Sigmoid colon (tissue), 7 donors: ENCODE data around the gene VPS52. TPM values are rescaled to one million over a fixed set of nuclear protein-coding genes. Genes with fewer than 3 reads are reported as not detected.
A peak's percentile ranks its signal among the peaks of the same experiment; 100 is the strongest.
"Not testable (repeated sequence)": the region's sequence is repeated elsewhere in the genome, so short reads cannot be mapped to it uniquely, and the experiment has no call there.

Experiments
- DNase-seq: peaks from one replicate; pipeline ENCODE4 v3.0.0-alpha.2; 2019
- H3K27ac ChIP-seq, 4 donors: fragments of 200-600 bp; sonication (generic); one replicate each; pipeline ENCODE4 v1.5.1; 2016 to 2019; ENCODE audit warnings: mild to moderate bottlenecking in 1 of 4
- H3K27me3 ChIP-seq, 3 donors: fragments of 200-600 bp; sonication (generic); one replicate each; pipeline ENCODE4 v1.5.1; 2019; ENCODE audit warnings: mild to moderate bottlenecking in 1 of 3
- H3K36me3 ChIP-seq, 4 donors: fragments of 200-600 bp; sonication (generic); one replicate each; pipeline ENCODE4 v1.5.1; 2016 to 2019
- H3K4me1 ChIP-seq, 4 donors: fragments of 200-600 bp; sonication (generic); one replicate each; pipeline ENCODE4 v1.5.1; 2017 to 2019
- H3K4me3 ChIP-seq, 4 donors: fragments of 200-600 bp; sonication (generic); one replicate each; pipeline ENCODE4 v1.5.1; 2017 to 2019; ENCODE audit warnings: mild to moderate bottlenecking in 2 of 4, moderate library complexity in 1 of 4
- H3K9me3 ChIP-seq, 4 donors: fragments of 200-600 bp in 3 of 4; sonication (generic) in 3 of 4; one replicate each; pipeline versions ENCODE4 v1.5.1 to v1.6.1; 2013 to 2019
- EP300 ChIP-seq, 4 donors: sonication (generic); formaldehyde crosslinking; IDR thresholded peaks; one replicate each; pipeline ENCODE4 v1.6.1; 2017; ENCODE audit warnings: antibody characterized with exemption in 4 of 4
- POLR2A ChIP-seq, 2 donors: fragments of 450-650 bp; IDR thresholded peaks; one replicate each; pipeline ENCODE4 v1.6.1; 2016; ENCODE audit warnings: antibody characterized with exemption in 2 of 2, mild to moderate bottlenecking in 2 of 2, moderate library complexity in 2 of 2
- POLR2AphosphoS5 ChIP-seq, 4 donors: sonication (generic); formaldehyde crosslinking; IDR thresholded peaks; one replicate each; pipeline ENCODE4 v1.6.1; 2017; ENCODE audit warnings: antibody characterized with exemption in 4 of 4
- WGBS, 2 donors: extraction: QIAGEN DNeasy Blood & Tissue Kit; methylation state at CpG; one replicate each; pipeline ENCODE4 v1.1.7; 2013; 5-methylcytosine and 5-hydroxymethylcytosine counted together
- intact Hi-C: fragments of 100-400 bp; cut with DNase I; formaldehyde crosslinking; loops from one replicate; pipeline ENCODE4 v1.15.1; 2023
- polyA plus RNA-seq, 3 donors: library from polyadenylated mRNA; stranded (reverse); fragments of 200-250 nt; gene quantifications; one replicate each; pipeline ENCODE4 v1.2.3, GENCODE V29; 2013
- total RNA-seq, 4 donors: library from RNA; depleted of rRNA; stranded (reverse); fragments of >200 nt; gene quantifications; one replicate each; pipeline ENCODE4 v1.1.0, GENCODE V29; 2016
- TF ChIP-seq, protein P1 (sequence below), 4 experiments: fragments of 450-650 bp in 3 of 4; fragments of 200-600 bp in 1 of 4; IDR thresholded peaks; one replicate each; pipeline ENCODE4 v1.5.1; 2016 to 2019; ENCODE audit warnings: antibody characterized with exemption in 4 of 4, mild to moderate bottlenecking in 3 of 4, moderate library complexity in 2 of 4
- donor health status: healthy with polysubstance abuse.
- donor health status: Bipolar disorder and iron deficiency.
- donor health status: healthy.

VPS52 gene
- total and polyA plus RNA-seq, 7 donors: 23.4 to 51.2 (median 31.6) TPM

DNA sequence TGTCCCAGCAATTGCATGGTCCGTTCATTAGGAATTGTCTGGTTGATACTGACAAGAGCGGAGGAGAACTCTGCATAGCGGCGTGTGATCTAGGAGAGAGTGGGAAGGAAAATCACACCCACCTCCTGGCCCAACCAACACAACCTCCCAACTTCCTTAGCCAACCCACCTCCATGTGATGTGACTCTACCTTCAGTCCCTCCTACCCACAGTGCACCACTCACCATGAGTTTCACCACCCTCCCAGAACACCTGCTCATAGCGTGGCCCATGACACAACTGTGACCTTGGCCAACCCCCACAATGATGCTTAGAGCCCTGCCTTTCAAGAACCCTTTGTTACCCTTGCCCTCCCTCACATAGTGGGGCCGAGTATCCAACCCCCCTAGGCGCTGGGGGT is 7.7 kb downstream of the VPS52 start:
- DNase-seq: no peak
- Histone ChIP-seq H3K4me1 (no peaks in the 10 kb centered on the region), H3K4me3 (no peak overlapping the region), H3K36me3 (peaks cover 24 to 97% (median 49%) of the 10 kb centered on the region in 4 donors), H3K27ac (no peak overlapping the region), H3K9me3 (no peaks in the 10 kb centered on the region), H3K27me3 (no peaks in the 10 kb centered on the region)
- intact Hi-C loops: no loop called here
- no peak for TF ChIP-seq EP300 (IDR thresholded peaks at IDR 0.05)
- no peak for TF ChIP-seq POLR2A (IDR thresholded peaks at IDR 0.05)
- TF ChIP-seq, protein P1, sequence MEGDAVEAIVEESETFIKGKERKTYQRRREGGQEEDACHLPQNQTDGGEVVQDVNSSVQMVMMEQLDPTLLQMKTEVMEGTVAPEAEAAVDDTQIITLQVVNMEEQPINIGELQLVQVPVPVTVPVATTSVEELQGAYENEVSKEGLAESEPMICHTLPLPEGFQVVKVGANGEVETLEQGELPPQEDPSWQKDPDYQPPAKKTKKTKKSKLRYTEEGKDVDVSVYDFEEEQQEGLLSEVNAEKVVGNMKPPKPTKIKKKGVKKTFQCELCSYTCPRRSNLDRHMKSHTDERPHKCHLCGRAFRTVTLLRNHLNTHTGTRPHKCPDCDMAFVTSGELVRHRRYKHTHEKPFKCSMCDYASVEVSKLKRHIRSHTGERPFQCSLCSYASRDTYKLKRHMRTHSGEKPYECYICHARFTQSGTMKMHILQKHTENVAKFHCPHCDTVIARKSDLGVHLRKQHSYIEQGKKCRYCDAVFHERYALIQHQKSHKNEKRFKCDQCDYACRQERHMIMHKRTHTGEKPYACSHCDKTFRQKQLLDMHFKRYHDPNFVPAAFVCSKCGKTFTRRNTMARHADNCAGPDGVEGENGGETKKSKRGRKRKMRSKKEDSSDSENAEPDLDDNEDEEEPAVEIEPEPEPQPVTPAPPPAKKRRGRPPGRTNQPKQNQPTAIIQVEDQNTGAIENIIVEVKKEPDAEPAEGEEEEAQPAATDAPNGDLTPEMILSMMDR (IDR thresholded peaks at IDR 0.05): no peak
- no peak for TF ChIP-seq POLR2AphosphoS5 (IDR thresholded peaks at IDR 0.05)
- WGBS, 2 donors: 86 to 88% methylated on average over 7 of the region's 7 CpGs

DNA sequence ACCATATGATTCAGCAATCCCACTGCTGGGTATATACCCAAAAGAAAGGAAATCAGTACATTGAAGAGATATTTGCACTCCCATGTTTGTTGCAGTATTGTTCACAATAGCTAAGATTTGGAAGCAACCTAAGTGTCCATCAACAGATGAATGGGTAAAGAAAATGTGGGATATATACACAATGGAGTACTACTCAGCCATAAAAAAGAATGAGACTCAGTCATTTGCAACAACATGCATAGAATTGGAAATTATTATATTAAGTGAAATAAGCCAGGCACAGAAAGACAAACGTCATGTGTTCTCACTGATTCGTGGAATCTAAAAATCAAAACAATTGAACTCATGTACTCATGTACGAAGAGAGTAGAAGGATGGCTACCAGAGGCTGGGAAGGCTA is 9.2 kb downstream of the VPS52 start:
- peaks cover 18 to 94% (median 40%) of the 10 kb centered on the region in 4 donors for H3K36me3 ChIP-seq
- 97 to 98% methylated on average over 3 of the region's 3 CpGs for WGBS, 2 donors

DNA sequence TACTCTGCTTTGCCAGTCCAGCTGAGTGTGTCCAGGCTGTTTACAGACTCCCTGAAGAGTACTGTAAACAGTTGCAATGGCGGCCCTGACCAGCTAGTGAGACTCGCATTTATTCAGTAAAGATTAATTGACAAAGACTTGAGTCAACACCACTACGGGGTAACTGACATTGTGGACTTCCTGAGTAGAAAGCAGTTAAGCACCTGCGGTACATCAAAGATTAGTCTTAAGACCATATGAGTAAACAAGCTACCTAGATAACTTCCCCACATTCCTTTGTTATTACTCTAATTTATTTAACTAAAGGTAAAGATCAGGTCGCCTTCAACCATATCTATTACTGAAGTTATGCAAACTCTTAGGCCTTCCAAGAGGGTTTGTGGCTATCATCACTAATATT is 12.6 kb downstream of the VPS52 start:
- TF ChIP-seq, protein P1 (IDR thresholded peaks at IDR 0.05): no peak
- TF ChIP-seq EP300 (IDR thresholded peaks at IDR 0.05) (no peak), POLR2A (IDR thresholded peaks at IDR 0.05) (no peak), POLR2AphosphoS5 (IDR thresholded peaks at IDR 0.05) (no peak)
- intact Hi-C loops: no loop called here

More for the DNA sequence above, 9.2 kb downstream of the VPS52 start:
- H3K4me3 ChIP-seq, H3K9me3 ChIP-seq, H3K27me3 ChIP-seq, DNase-seq, H3K27ac ChIP-seq, H3K4me1 ChIP-seq, intact Hi-C loops: not testable (repeated sequence)

DNA sequence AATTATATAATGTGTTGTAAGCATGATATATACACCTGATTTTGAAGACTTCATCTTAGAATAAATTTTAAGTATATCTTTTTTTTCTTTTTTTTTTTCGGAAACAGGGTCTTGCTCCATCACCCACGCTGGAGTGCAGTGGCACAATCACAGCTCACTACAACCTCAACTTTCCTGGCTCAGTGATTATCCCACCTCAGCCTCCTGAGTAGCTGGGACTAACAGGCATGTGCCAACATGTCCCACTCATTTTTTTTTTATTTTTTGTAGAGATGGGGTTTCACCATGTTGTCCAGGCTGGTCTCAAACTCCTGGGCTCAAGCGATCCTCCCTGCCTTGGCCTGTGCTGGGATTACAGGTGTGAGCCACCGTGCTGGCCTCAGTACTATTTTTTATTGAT is 17.1 kb downstream of the VPS52 start:
- peaks cover 0 to 46% (median 10%) of the 10 kb centered on the region in 4 donors for H3K36me3 ChIP-seq
- no peaks in the 10 kb centered on the region for H3K9me3 ChIP-seq
- no peak overlapping the region for H3K4me3 ChIP-seq
- no peak for TF ChIP-seq POLR2A (IDR thresholded peaks at IDR 0.05)
- H3K4me1 ChIP-seq: peaks cover 0 to 12% (median 12%) of the 10 kb centered on the region in 4 donors
- no peak overlapping the region for H3K27ac ChIP-seq
- peak; percentile 12 for DNase-seq
- 95 to 97% methylated on average over 4 of the region's 4 CpGs for WGBS, 2 donors
- no peaks in the 10 kb centered on the region for H3K27me3 ChIP-seq
- intact Hi-C loops: no loop called here

More for the DNA sequence above, 12.6 kb downstream of the VPS52 start:
- no peaks in the 10 kb centered on the region for H3K9me3 ChIP-seq
- peaks cover 8 to 68% (median 18%) of the 10 kb centered on the region in 4 donors for H3K36me3 ChIP-seq
- WGBS, 2 donors: 89 to 93% methylated on average over 5 of the region's 5 CpGs
- no peaks in the 10 kb centered on the region for H3K4me1 ChIP-seq
- no peaks in the 10 kb centered on the region for H3K27me3 ChIP-seq
- no peak overlapping the region for H3K4me3 ChIP-seq
- DNase-seq: no peak
- no peak overlapping the region for H3K27ac ChIP-seq

DNA sequence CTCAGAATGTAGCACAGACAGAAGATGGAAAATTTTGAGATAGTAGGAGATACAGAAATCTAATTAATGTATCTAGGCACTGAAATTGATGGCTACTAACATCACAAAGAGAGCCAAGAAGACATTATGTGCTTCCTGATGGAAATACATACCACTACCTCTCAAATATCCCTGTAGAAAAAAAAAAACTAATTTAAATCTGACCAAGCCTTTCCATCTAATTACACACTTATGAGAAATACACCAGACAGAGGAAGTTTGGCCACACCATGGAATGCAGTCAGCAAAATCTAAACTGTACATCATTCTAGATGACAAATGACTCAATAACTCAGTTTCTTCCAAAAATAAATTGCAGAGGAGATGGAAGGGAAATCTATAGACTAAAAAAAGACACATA is 18.9 kb downstream of the VPS52 start:
- intact Hi-C loops: no loop called here
- TF ChIP-seq POLR2AphosphoS5 (IDR thresholded peaks at IDR 0.05): no peak
- TF ChIP-seq POLR2A (IDR thresholded peaks at IDR 0.05): no peak
- TF ChIP-seq, protein P1 (IDR thresholded peaks at IDR 0.05): no peak
- no peak for TF ChIP-seq EP300 (IDR thresholded peaks at IDR 0.05)
- no peak overlapping the region for H3K27ac ChIP-seq
- no peaks in the 10 kb centered on the region for H3K9me3 ChIP-seq
- H3K36me3 ChIP-seq: peaks cover 0 to 31% (median 8%) of the 10 kb centered on the region in 4 donors
- H3K4me3 ChIP-seq: no peak overlapping the region
- DNase-seq: no peak
- no peaks in the 10 kb centered on the region for H3K27me3 ChIP-seq
- H3K4me1 ChIP-seq: peaks cover 0 to 25% (median 21%) of the 10 kb centered on the region in 4 donors

DNA sequence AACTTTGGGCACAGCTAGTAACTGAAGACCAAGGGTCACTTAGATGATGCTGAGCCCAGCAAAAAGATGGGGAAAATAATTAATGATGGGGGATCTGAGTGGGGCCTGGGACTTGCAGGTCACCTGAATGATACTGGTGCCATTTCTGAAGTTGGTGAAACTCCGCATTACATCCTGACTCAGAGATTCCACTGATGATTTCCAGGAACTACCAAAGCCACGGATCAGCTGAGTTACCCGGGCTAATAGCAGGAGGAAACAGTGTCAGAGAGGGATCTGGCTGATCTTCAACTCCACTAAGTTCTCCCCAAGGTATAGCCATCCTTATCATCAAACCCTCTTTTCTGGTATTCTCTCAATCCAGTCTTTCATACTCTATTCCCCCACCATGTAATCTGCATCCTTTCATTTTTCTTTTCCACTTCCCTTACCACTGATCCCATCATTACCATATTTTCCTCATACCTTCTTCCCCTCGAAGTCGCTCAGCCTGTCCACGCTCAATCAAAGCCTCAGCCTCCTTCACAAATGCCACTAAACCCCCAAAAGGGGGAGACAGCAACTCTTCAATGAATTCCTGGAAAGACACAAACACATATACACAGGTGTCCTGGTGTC is 20.2 kb downstream of the VPS52 start:
- WGBS, 2 donors: 88 to 92% methylated on average over 6 of the region's 6 CpGs
- H3K4me1 ChIP-seq: peaks cover 0 to 27% (median 24%) of the 10 kb centered on the region in 4 donors
- DNase-seq: no peak
- H3K27me3 ChIP-seq: no peaks in the 10 kb centered on the region
- H3K4me3 ChIP-seq: no peak overlapping the region
- intact Hi-C loops: no loop called here
- no peak overlapping the region for H3K27ac ChIP-seq
- no peak for TF ChIP-seq POLR2AphosphoS5 (IDR thresholded peaks at IDR 0.05)
- no peak for TF ChIP-seq POLR2A (IDR thresholded peaks at IDR 0.05)
- TF ChIP-seq, protein P1 (IDR thresholded peaks at IDR 0.05): no peak
- TF ChIP-seq EP300 (IDR thresholded peaks at IDR 0.05): no peak
- no peaks in the 10 kb centered on the region for H3K9me3 ChIP-seq
- peaks cover 0 to 23% (median 4%) of the 10 kb centered on the region in 4 donors for H3K36me3 ChIP-seq
